Measurements from ENCODE around the gene SPHKAP.

DNA sequence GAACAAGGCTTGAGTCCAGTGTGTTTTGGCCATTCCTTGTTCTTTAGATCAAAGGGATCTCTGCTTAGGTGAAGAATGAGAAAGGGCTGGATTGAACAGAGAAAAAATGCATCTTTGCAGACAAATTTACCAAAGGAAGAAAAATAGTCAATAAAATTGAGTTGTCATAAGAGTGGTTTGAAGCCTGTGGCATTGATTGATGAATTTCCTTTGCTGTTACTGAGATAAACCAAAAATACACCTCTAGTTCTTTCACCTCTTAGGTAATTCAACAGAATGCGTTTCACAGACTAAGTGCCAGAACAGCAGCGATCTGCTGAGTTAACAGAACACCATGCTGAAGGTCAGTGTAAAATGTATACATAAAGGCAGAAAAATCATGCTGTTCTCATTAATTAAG is 96.8 kb downstream of the SPHKAP start:
- TF ChIP-seq CTCF (conservative IDR thresholded peaks at IDR 0.05; ENCODE audit: low read length) (no peak), EZH2phosphoT487 (IDR thresholded peaks at IDR 0.05; ENCODE audit: borderline replicate concordance) (no peak)

Data from Loucy (cell line).